Neural cell (in vitro differentiated cells): ENCODE measurements around the gene TFB1M.

Experiments used
- CTCF ChIP-seq: fragments of 450-650 bp; IDR thresholded peaks from 2 replicates; pipeline ENCODE4 v1.5.1; 2014; ENCODE audit warnings: antibody characterized with exemption, mild to moderate bottlenecking, moderate library complexity; ENCODE audit not compliant: poor library complexity, severe bottlenecking
- EZH2 ChIP-seq: fragments of 200-600, 300-800 bp; shearing (Covaris generic), sonication (generic); IDR thresholded peaks from 2 replicates; pipeline ENCODE4 v1.6.1; 2014; ENCODE audit warnings: antibody characterized with exemption, low read length, borderline replicate concordance, mild to moderate bottlenecking; ENCODE audit not compliant: insufficient read depth, poor library complexity, severe bottlenecking
- POLR2AphosphoS5 ChIP-seq: IDR thresholded peaks from 2 replicates; pipeline ENCODE4 v1.6.1; 2012
- SMC3 ChIP-seq: fragments of 450-650 bp; conservative IDR thresholded peaks from 2 replicates; pipeline ENCODE4 v1.6.1; 2014; ENCODE audit warnings: antibody characterized with exemption, mild to moderate bottlenecking, moderate library complexity; ENCODE audit not compliant: poor library complexity
- TAF1 ChIP-seq: IDR thresholded peaks from 2 replicates; pipeline ENCODE4 v1.6.1; 2012; ENCODE audit warnings: low read depth

- TF ChIP-seq CTCF = no peak
- TF ChIP-seq EZH2 = no peak
- TF ChIP-seq SMC3 = no peak
- no peak for TF ChIP-seq TAF1
- no peak for TF ChIP-seq POLR2AphosphoS5
These were observed 7.3 kb downstream of the TFB1M start for GRCh38 chr6:155306958-155307357.
